ENCODE results near the gene CAMTA1.

- TF ChIP-seq CTCF (IDR thresholded peaks at IDR 0.05; ENCODE audit: low read depth, low read length, missing input control) (no peak), SP1 (IDR thresholded peaks at IDR 0.05) (no peak), YY1 (IDR thresholded peaks at IDR 0.05) (no peak), JUND (IDR thresholded peaks at IDR 0.05) (no peak), EGR1 (IDR thresholded peaks at IDR 0.05; ENCODE audit: low read depth in 2 of 2) (no peak), ZBTB33 (IDR thresholded peaks at IDR 0.05) (no peak), RXRA (IDR thresholded peaks at IDR 0.05) (no peak), ATF3 (IDR thresholded peaks at IDR 0.05) (no peak), RAD21 (IDR thresholded peaks at IDR 0.05) (no peak)
- TF ChIP-seq, protein P1, sequence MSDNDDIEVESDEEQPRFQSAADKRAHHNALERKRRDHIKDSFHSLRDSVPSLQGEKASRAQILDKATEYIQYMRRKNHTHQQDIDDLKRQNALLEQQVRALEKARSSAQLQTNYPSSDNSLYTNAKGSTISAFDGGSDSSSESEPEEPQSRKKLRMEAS (IDR thresholded peaks at IDR 0.05) = no peak
These were observed 618.2 kb downstream of the CAMTA1 start for GRCh38 chr1:7403265-7404045.

Measured in liver (tissue), 3 donors.